Fibroblast of pulmonary artery (primary cell): ENCODE data around the gene ARNT2.

Experiments used
- DNase-seq: peaks from one replicate; pipeline ENCODE4 v3.0.0-alpha.2; 2010; ENCODE audit warnings: low read depth
- H3K4me3 ChIP-seq: replicated peaks from 2 replicates; pipeline ENCODE4 v1.5.1; 2011; ENCODE audit warnings: low read depth, mild to moderate bottlenecking, control low read depth, low read length, moderate library complexity
- TF ChIP-seq, protein P1 (sequence below): IDR thresholded peaks from 2 replicates; pipeline ENCODE4 v1.5.1; 2011; ENCODE audit warnings: mild to moderate bottlenecking, control low read depth, low read length, inconsistent platforms; ENCODE audit errors: missing control alignments

Gene ARNT2

DNA sequence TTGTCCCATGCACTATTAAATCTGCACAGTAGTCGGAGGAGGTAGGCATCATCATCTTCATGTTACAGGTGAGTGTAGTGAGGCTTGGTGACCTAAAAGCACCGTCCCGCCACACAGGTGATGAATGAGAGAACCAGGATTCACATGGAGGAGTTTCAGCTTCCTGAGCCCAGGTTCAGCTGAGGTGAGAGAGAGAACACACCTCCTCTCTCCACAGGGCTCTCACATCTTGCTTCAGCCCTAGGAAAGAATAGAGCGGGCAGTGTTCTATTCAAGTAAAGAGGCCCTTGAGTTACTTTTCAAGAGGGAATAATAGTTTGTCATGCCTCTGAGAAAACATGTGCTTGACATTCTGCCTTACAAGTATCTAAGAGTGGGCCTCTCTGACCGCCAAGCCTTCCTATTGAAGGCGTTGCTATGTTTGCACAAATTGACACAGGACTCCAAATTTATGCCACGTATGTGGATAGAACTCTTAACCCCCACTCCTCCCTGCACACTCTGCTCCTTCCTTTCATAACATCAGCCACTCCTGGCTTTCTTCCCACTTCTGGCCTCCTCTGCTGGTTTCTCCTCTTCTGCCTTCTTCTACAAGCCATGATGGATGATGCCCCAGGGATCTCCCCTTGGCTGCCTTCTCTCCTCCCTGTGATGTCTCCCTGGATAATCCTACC is 152.6 kb downstream of the ARNT2 start:
- H3K4me3 ChIP-seq: no peak overlapping the region
- no peak for DNase-seq
- TF ChIP-seq, protein P1, sequence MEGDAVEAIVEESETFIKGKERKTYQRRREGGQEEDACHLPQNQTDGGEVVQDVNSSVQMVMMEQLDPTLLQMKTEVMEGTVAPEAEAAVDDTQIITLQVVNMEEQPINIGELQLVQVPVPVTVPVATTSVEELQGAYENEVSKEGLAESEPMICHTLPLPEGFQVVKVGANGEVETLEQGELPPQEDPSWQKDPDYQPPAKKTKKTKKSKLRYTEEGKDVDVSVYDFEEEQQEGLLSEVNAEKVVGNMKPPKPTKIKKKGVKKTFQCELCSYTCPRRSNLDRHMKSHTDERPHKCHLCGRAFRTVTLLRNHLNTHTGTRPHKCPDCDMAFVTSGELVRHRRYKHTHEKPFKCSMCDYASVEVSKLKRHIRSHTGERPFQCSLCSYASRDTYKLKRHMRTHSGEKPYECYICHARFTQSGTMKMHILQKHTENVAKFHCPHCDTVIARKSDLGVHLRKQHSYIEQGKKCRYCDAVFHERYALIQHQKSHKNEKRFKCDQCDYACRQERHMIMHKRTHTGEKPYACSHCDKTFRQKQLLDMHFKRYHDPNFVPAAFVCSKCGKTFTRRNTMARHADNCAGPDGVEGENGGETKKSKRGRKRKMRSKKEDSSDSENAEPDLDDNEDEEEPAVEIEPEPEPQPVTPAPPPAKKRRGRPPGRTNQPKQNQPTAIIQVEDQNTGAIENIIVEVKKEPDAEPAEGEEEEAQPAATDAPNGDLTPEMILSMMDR: no peak

DNA sequence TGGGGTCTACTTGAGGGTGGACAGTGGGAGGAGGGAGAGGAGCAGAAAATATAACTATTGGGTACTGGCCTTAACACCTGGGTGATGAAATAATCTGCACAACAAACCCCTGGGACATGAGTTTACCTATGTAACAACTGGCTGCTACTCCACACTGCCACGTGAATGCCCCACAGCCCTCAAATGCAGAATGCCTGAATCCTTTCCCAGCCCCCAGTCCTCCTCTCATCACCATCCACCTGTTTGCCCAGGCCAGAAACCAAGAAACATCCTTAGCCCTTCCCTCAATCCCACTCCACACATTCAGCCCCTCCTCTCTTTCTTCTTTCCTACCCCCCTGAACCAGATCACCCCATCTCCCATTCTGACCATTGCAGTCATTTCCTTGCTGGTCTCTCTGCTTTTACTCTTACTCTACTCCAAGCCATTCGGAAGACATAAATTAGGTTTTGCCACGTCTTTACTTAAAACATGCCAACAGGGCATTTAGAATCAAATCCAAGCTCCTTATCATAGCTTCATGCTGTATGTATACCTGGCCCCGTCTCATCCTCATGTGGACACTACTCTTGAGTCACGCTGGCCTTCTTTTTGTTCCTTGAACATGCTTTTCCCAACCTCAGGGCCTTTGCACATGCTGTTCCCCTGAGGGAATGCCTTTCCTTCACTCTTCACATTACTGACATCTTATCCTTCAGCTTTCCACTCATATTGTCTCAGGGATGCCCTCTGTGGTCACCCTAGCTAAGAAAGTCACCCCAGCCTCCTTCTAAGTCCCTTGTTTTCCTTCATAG is 153.5 kb downstream of the ARNT2 start:
- TF ChIP-seq, protein P1: no peak
- H3K4me3 ChIP-seq: no peak overlapping the region
- DNase-seq: no peak

DNA sequence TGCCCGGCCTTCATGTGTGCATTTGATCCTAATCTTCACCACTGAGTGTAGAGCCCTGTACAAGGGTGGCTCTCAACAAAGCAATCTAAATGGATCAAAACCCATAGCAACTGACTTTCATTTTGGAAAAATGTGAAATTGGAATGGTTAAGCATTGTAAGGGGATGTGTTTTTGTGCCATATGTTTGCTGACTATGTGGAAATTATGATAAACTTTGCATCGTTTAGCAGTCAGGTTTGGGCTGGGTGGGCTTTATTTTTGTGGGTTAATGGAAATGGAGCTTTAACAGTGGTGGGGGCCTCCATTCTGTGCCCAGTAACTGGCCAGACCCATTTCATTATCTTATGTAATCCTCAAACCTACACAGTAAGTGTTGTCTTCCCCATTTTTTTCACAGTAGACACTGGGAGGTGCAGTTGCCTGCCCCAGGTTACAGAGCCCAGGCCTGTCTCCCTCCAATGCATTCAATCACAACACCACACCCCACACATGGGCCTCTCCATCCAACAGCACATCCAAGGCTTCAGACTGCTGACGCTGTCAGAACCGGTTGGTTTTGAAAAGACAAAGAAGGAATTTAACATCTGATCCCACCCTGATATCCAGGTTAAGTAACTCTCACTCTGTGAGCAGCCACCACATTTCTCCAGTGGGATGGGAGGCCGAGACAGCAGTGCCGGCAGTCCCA is 154.6 kb downstream of the ARNT2 start:
- no peak for DNase-seq
- TF ChIP-seq, protein P1: no peak
- H3K4me3 ChIP-seq: no peak overlapping the region

DNA sequence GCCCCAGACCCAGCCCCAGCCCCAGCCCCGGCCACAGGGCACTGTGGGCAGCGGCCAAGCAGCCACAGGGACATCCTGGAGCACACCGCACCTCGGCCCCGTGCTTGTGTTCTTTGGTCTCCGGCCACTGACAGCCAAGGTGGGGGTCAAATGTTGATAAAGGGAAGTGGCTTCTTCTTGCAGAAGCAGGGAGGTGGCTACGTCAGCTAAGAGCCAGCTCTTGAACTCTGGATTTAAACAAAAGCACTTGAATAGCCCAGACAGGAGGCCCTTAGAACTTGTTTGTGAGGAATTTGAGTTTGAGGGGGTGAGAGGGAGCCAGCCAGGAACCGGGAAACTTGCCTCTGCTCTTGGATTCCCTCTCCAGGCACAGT is 155.1 kb downstream of the ARNT2 start:
- H3K4me3 ChIP-seq: no peak overlapping the region
- DNase-seq: no peak
- TF ChIP-seq, protein P1: no peak

DNA sequence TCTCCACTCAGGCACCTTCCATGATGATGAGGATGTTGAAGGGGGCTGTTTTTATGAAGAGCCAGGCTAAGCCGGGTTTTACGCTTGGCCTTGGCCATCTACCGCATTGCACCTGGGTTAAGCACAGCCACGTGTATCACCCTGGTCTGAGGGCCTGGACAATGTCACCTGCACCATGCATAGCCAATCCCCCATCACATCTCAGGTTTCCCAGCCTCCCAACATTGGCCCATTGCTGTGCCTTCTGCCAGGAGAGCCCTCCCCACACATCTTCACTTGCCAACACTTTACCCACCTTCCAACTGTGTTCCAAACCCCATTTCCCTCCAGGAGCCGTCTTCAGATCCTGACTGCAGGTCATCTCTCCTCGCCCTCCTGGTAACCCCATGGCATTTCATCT is 155.6 kb downstream of the ARNT2 start:
- TF ChIP-seq, protein P1: no peak
- no peak overlapping the region for H3K4me3 ChIP-seq
- DNase-seq: no peak

DNA sequence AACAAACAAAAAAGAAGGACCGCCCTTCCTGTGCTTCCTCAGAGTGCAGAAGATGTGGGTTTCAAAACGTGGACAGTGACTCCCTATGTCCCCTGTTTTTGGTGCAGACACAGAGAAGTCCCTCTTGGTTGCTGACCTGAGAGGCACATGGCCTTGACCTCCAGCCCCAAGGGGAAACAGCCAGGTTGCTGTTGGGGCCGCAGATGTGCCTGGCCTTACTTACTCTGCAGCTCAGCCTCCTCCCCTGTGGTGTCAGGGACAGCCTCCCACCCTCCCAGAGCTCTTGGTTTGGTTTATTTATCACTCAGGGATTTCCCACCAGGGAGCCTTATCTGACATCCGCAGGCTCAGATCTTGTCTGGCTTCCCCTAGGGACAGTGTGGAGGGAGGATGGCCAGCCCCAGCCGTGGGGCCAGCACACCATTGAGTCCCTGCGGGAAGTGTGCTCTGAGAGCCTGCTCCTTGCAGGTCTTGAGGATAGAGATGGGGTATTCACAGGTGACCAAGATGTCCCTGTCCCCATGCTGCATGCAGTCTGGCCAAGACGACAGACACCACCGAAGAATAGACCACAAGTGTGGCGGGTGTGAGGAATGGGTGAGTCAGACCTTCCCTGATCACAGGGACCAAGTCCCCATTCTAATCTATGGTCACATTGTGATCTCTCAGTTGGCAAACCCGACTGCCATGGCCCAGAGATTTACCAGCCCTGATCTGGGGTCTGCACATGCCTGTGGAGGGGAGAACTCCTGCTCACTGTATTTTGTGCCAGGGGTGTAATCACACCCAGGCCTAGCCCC is 156.6 kb downstream of the ARNT2 start:
- TF ChIP-seq, protein P1: no peak
- no peak overlapping the region for H3K4me3 ChIP-seq
- no peak for DNase-seq
